ENCODE results near the gene ZBED1. TPM values are rescaled to one million over a fixed set of nuclear protein-coding genes. Genes with fewer than 3 reads are reported as not detected.
"Not testable (repeated sequence)": the region's sequence is repeated elsewhere in the genome, so short reads cannot be mapped to it uniquely, and the experiment has no call there.

The ZBED1 gene
- total RNA-seq, 2 donors from 2014 or later = 34.4 to 42.0 TPM

- not testable (repeated sequence) for ATAC-seq; DNase-seq (ENCODE audit: low spot score); H3K27ac Mint-ChIP-seq; H3K27me3 Mint-ChIP-seq; H3K36me3 Mint-ChIP-seq; H3K9me3 Mint-ChIP-seq; H3K4me3 Mint-ChIP-seq
- peaks cover 16 to 17% of the 10 kb centered on the region in 2 donors for H3K4me1 Mint-ChIP-seq (ENCODE audit: low read depth in 2 of 2)
Observed at GRCh38 chrX:2456091-2456490, 44.7 kb downstream of the ZBED1 start.

GRCh38 chrX:2454620-2455019 is 46.2 kb downstream of the ZBED1 start:
- peaks cover 19 to 20% of the 10 kb centered on the region in 2 donors for H3K4me1 Mint-ChIP-seq (ENCODE audit: low read depth in 2 of 2)
- not testable (repeated sequence) for H3K27me3 Mint-ChIP-seq; H3K27ac Mint-ChIP-seq; H3K4me3 Mint-ChIP-seq; H3K9me3 Mint-ChIP-seq; H3K36me3 Mint-ChIP-seq; ATAC-seq; DNase-seq (ENCODE audit: low spot score)

- no peak for DNase-seq (ENCODE audit: low spot score)
- Mint-ChIP-seq H3K27me3 (no peaks in the 10 kb centered on the region), H3K4me1 (ENCODE audit: low read depth in 2 of 2) (peaks cover 17 to 19% of the 10 kb centered on the region in 2 donors), H3K36me3 (no peaks in the 10 kb centered on the region), H3K4me3 (no peak overlapping the region), H3K27ac (no peak overlapping the region), H3K9me3 (no peaks in the 10 kb centered on the region)
- peak in 1 of 2 donors; percentile 24 for ATAC-seq
Observed at GRCh38 chrX:2452799-2453198, 48.0 kb downstream of the ZBED1 start.

- H3K9me3 Mint-ChIP-seq = peaks cover 3% of the 10 kb centered on the region
- H3K4me1 Mint-ChIP-seq (ENCODE audit: low read depth in 2 of 2) = peaks cover 17 to 19% of the 10 kb centered on the region in 2 donors
- H3K27ac Mint-ChIP-seq = no peak overlapping the region
- no peaks in the 10 kb centered on the region for H3K27me3 Mint-ChIP-seq
- H3K4me3 Mint-ChIP-seq = no peak overlapping the region
- ATAC-seq (no peak), DNase-seq (ENCODE audit: low spot score) (no peak)
- H3K36me3 Mint-ChIP-seq = no peaks in the 10 kb centered on the region
Observed at GRCh38 chrX:2452317-2452784, 48.4 kb downstream of the ZBED1 start.

GRCh38 chrX:2451501-2452316 is 49.1 kb downstream of the ZBED1 start:
- no peak overlapping the region for H3K27ac Mint-ChIP-seq
- peaks cover 17 to 19% of the 10 kb centered on the region in 2 donors for H3K4me1 Mint-ChIP-seq (ENCODE audit: low read depth in 2 of 2)
- no peaks in the 10 kb centered on the region for H3K36me3 Mint-ChIP-seq
- ATAC-seq = no peak
- H3K9me3 Mint-ChIP-seq = peaks cover 3% of the 10 kb centered on the region
- H3K27me3 Mint-ChIP-seq = no peaks in the 10 kb centered on the region
- no peak overlapping the region for H3K4me3 Mint-ChIP-seq
- no peak for DNase-seq (ENCODE audit: low spot score)

- DNase-seq (ENCODE audit: low spot score) = no peak
- H3K36me3 Mint-ChIP-seq = no peaks in the 10 kb centered on the region
- peaks cover 17 to 19% of the 10 kb centered on the region in 2 donors for H3K4me1 Mint-ChIP-seq (ENCODE audit: low read depth in 2 of 2)
- H3K9me3 Mint-ChIP-seq = peaks cover 3% of the 10 kb centered on the region
- H3K27ac Mint-ChIP-seq = no peak overlapping the region
- H3K27me3 Mint-ChIP-seq = no peaks in the 10 kb centered on the region
- no peak for ATAC-seq
- H3K4me3 Mint-ChIP-seq = no peak overlapping the region
Observed at GRCh38 chrX:2450681-2451080, 50.1 kb downstream of the ZBED1 start.

- Mint-ChIP-seq H3K27ac (no peak overlapping the region), H3K36me3 (no peaks in the 10 kb centered on the region), H3K27me3 (no peaks in the 10 kb centered on the region), H3K9me3 (peaks cover 3% of the 10 kb centered on the region), H3K4me3 (no peak overlapping the region), H3K4me1 (ENCODE audit: low read depth in 2 of 2) (peaks cover 17 to 19% of the 10 kb centered on the region in 2 donors)
- no peak for ATAC-seq
- no peak for DNase-seq (ENCODE audit: low spot score)
Observed at GRCh38 chrX:2449135-2449886, 51.5 kb downstream of the ZBED1 start.

- H3K36me3 Mint-ChIP-seq = no peaks in the 10 kb centered on the region
- H3K4me1 Mint-ChIP-seq (ENCODE audit: low read depth in 2 of 2) = peaks cover 10 to 15% of the 10 kb centered on the region in 2 donors
- peaks cover 3% of the 10 kb centered on the region for H3K9me3 Mint-ChIP-seq
- H3K27ac Mint-ChIP-seq = no peak overlapping the region
- ATAC-seq (no peak), DNase-seq (ENCODE audit: low spot score) (no peak)
- H3K4me3 Mint-ChIP-seq = no peak overlapping the region
- H3K27me3 Mint-ChIP-seq = no peaks in the 10 kb centered on the region
Observed at GRCh38 chrX:2447484-2447883, 53.3 kb downstream of the ZBED1 start.

GRCh38 chrX:2446815-2447214 is 54.0 kb downstream of the ZBED1 start:
- DNase-seq (ENCODE audit: low spot score) (no peak), ATAC-seq (no peak)
- Mint-ChIP-seq H3K9me3 (peaks cover 3% of the 10 kb centered on the region), H3K27ac (no peak overlapping the region), H3K27me3 (no peaks in the 10 kb centered on the region), H3K4me1 (ENCODE audit: low read depth in 2 of 2) (peaks cover 9 to 10% of the 10 kb centered on the region in 2 donors), H3K4me3 (no peak overlapping the region), H3K36me3 (no peaks in the 10 kb centered on the region)

- no peak overlapping the region for H3K4me3 Mint-ChIP-seq
- H3K27me3 Mint-ChIP-seq = no peaks in the 10 kb centered on the region
- no peak for ATAC-seq
- DNase-seq (ENCODE audit: low spot score) = no peak
- H3K9me3 Mint-ChIP-seq = peaks cover 3% of the 10 kb centered on the region
- H3K4me1 Mint-ChIP-seq (ENCODE audit: low read depth in 2 of 2) = peaks cover 1 to 6% of the 10 kb centered on the region in 2 donors
- H3K36me3 Mint-ChIP-seq = peaks cover 2% of the 10 kb centered on the region
- no peak overlapping the region for H3K27ac Mint-ChIP-seq
Observed at GRCh38 chrX:2445662-2446623, 54.8 kb downstream of the ZBED1 start.

GRCh38 chrX:2442694-2443093 is 58.1 kb downstream of the ZBED1 start:
- H3K9me3 Mint-ChIP-seq = peaks cover 3% of the 10 kb centered on the region
- no peak overlapping the region for H3K4me3 Mint-ChIP-seq
- ATAC-seq (no peak), DNase-seq (ENCODE audit: low spot score) (no peak)
- H3K27ac Mint-ChIP-seq = no peak overlapping the region
- no peaks in the 10 kb centered on the region for H3K27me3 Mint-ChIP-seq
- peaks cover 8% of the 10 kb centered on the region for H3K36me3 Mint-ChIP-seq
- H3K4me1 Mint-ChIP-seq (ENCODE audit: low read depth in 2 of 2) = peaks cover 0 to 7% of the 10 kb centered on the region in 2 donors

- DNase-seq (ENCODE audit: low spot score) = no peak
- Mint-ChIP-seq H3K4me3 (no peak overlapping the region), H3K9me3 (no peaks in the 10 kb centered on the region), H3K36me3 (peaks cover 8% of the 10 kb centered on the region), H3K4me1 (ENCODE audit: low read depth in 2 of 2) (peaks cover 0 to 10% of the 10 kb centered on the region in 2 donors), H3K27me3 (no peaks in the 10 kb centered on the region), H3K27ac (peak overlapping the region in 1 of 2 donors; percentile 72)
- ATAC-seq = no peak
Observed at GRCh38 chrX:2441466-2441865, 59.3 kb downstream of the ZBED1 start.

- H3K4me3 Mint-ChIP-seq = no peak overlapping the region
- peaks cover 5 to 14% of the 10 kb centered on the region in 2 donors for H3K4me1 Mint-ChIP-seq (ENCODE audit: low read depth in 2 of 2)
- no peak for DNase-seq (ENCODE audit: low spot score)
- no peaks in the 10 kb centered on the region for H3K9me3 Mint-ChIP-seq
- no peaks in the 10 kb centered on the region for H3K27me3 Mint-ChIP-seq
- no peak for ATAC-seq
- H3K36me3 Mint-ChIP-seq = peaks cover 8% of the 10 kb centered on the region
- no peak overlapping the region for H3K27ac Mint-ChIP-seq
Observed at GRCh38 chrX:2439613-2440012, 61.2 kb downstream of the ZBED1 start.

All from natural killer cell treated with Interleukin-12 subunit alpha and Interleukin-12 subunit beta and Interleukin-15 and Interleukin-18, amount 100 ng/mL, for 72 hours (primary cell).